SK-MEL-5 (cell line): ENCODE measurements around the gene PGAP3. TPM values are rescaled to one million over a fixed set of nuclear protein-coding genes. Genes with fewer than 3 reads are reported as not detected.
A peak's percentile ranks its signal among the peaks of the same experiment; 100 is the strongest.

ENCODE experiments used
- DNase-seq: peaks from one replicate; pipeline ENCODE4 v3.0.0-alpha.2; 2016; ENCODE audit warnings: low read depth, low spot score
- in situ Hi-C: cut with HindIII; loops from 2 replicates; pipeline ENCODE4 v1.10.0; 2016; ENCODE audit warnings: low sequenced_read_pairs, high pct_unique_total_duplicates, low pct_unique_long_range_greater_than_20kb
- total RNA-seq: library from RNA; depleted of rRNA; stranded (reverse); fragments of >200 nt; shearing (Covaris generic); gene quantifications from 2 replicates; pipeline ENCODE4 v1.2.3, GENCODE V29; 2014

The PGAP3 gene
- total RNA-seq, 1 experiment from 2014 or later: 6.6 TPM

- peak; percentile 81 for DNase-seq
- in situ Hi-C loops: no loop called here
These were observed 34.1 kb downstream of the PGAP3 start for GRCh38 chr17:39653662-39654331.

- in situ Hi-C loops: no loop called here
- DNase-seq: no peak
These were observed 34.6 kb downstream of the PGAP3 start for GRCh38 chr17:39653316-39653661.

- in situ Hi-C loops: no loop called here
These were observed 35.1 kb downstream of the PGAP3 start for GRCh38 chr17:39652587-39653315.

GRCh38 chr17:39651923-39652586 is 35.8 kb downstream of the PGAP3 start:
- no peak for DNase-seq
- in situ Hi-C loops: no loop called here

More at GRCh38 chr17:39652587-39653315, 35.1 kb downstream of the PGAP3 start:
- no peak for DNase-seq

GRCh38 chr17:39650121-39650579 is 37.7 kb downstream of the PGAP3 start:
- in situ Hi-C loops: no loop called here
- no peak for DNase-seq

GRCh38 chr17:39648616-39649366 is 39.1 kb downstream of the PGAP3 start:
- no peak for DNase-seq
- in situ Hi-C loops: no loop called here

- in situ Hi-C loops: no loop called here
- no peak for DNase-seq
These were observed 40.6 kb downstream of the PGAP3 start for GRCh38 chr17:39647256-39647655.

GRCh38 chr17:39643271-39643670 is 44.6 kb downstream of the PGAP3 start:
- in situ Hi-C loops: no loop called here

GRCh38 chr17:39642291-39643074 is 45.4 kb downstream of the PGAP3 start:
- DNase-seq: no peak
- in situ Hi-C loops: no loop called here

More at GRCh38 chr17:39643271-39643670, 44.6 kb downstream of the PGAP3 start:
- DNase-seq: no peak

GRCh38 chr17:39641883-39642282 is 46.0 kb downstream of the PGAP3 start:
- no peak for DNase-seq
- in situ Hi-C loops: no loop called here

- DNase-seq: no peak
- in situ Hi-C loops: no loop called here
These were observed 46.8 kb downstream of the PGAP3 start for GRCh38 chr17:39641097-39641496.

- no peak for DNase-seq
- in situ Hi-C loops: no loop called here
These were observed 47.2 kb downstream of the PGAP3 start for GRCh38 chr17:39640591-39641031.

- in situ Hi-C loops: no loop called here
These were observed 48.0 kb downstream of the PGAP3 start for GRCh38 chr17:39639566-39640458.

GRCh38 chr17:39639043-39639442 is 48.8 kb downstream of the PGAP3 start:
- in situ Hi-C loops: no loop called here

More at GRCh38 chr17:39639566-39640458, 48.0 kb downstream of the PGAP3 start:
- DNase-seq: no peak

GRCh38 chr17:39638317-39638716 is 49.5 kb downstream of the PGAP3 start:
- DNase-seq: no peak
- in situ Hi-C loops: no loop called here

More at GRCh38 chr17:39639043-39639442, 48.8 kb downstream of the PGAP3 start:
- DNase-seq: no peak
